ENCODE data around the gene RDH13. TPM values are rescaled to one million over a fixed set of nuclear protein-coding genes. Genes with fewer than 3 reads are reported as not detected.
"Not testable (repeated sequence)": the region's sequence is repeated elsewhere in the genome, so short reads cannot be mapped to it uniquely, and the experiment has no call there.

The RDH13 gene
- polyA plus RNA-seq, 1 donor, result 14.5 TPM

DNA sequence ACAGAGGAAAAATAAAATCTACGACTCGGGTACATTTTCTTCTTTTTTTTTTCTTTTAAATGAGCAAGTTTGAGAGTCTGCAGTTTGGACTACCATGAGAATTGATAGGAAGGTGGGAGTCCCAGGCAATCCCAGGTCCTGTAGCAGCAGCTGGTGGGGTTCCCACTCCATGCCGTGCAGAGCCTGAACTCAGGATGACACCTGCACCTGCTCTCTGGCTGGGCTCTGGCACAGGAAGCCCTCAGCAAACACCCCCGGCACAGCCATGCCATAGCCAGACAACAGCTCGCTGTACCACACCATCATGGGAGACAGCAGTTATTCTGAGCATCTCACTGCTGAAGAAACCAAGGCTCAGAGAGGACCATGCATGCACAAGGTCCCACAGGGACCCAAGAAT, 18.7 kb downstream of the RDH13 start:
- no peak for DNase-seq

DNA sequence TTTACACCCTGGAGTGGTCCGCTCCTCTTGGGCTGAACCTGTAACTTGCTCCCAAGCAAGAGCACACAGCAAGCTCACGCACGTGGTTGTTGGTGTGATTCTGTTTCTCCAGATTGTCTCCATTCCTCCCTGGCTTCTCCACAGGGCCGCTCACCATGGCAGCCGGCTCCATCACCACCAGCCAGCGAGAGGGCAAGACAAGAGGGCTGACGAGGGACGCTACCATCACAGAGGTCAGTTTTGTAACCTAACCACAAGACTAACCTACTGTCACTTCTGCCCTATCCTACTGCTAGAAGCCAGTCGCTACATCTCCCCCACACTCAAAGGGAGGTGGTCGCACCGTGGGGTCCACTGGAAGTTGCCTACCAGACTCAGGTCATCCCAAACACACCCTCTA, 20.3 kb downstream of the RDH13 start:
- DNase-seq, result no peak

DNA sequence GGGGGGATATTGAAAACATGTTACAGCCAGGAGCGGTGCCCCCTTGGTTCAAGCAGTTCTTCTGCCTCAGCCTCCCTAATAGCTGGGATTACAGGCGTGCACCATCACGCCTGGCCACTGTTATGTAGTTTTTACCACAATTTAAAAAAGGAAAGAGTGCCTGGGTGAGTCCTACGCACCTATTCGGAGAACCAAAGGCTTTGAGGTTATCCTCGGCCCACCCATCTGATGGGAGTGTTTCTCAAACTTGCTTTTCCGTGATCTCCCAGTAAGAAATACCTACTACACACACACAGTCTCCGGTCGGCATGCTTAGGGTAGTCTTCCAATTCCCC, 20.6 kb downstream of the RDH13 start:
- DNase-seq, result no peak

DNA sequence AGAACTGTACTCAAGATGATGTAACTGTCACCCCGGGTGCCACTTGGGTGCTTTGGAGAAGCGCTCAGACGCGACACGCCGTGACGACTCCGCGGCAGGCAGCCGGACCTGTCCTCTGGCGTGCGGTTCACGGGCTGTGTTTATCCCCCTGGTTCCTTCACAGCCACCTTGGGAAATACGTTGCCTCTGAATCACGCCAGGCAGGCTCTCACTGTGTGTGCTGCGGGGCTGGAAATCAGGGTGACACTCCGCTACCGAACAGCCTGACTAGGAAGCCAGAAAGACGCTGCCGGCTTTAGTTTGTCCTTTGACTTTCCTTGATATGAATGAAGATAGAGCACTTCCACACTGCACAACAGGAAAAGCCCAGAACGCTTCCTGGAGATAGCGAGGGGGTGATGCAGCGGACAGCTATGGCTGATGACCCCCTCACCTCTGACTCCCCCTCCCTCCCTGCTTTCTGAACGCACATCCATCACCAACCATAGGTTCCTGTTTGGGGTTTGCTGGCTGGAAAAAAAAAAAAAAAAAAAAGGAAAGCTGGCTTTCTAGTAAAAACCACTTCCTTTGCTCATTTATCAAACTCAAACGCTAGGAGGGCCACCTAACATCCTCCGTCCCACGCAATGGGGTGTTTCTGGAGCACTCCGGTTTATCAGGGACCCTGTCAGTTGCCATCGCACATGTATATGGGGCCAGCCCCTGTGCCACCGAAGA, 21.2 kb downstream of the RDH13 start:
- DNase-seq, result no peak

DNA sequence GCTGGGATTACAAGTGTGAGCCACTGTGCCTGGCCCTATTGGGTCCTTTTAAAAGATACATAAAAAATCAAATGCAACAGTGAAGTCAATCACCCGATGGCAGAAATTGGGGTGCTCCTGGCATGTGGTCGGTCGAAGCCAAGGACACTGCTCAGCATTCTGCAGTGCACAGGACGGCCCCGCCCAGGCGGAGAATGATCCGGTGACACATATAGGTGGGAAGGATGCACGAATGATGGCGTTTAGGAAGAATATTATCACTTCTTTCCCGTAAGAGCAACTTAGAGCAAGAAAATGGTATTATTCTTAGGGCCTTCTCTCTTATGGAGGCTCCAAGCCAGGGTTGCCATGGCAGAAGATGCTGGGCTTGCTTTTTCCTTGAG, 21.7 kb downstream of the RDH13 start:
- DNase-seq, result no peak

DNA sequence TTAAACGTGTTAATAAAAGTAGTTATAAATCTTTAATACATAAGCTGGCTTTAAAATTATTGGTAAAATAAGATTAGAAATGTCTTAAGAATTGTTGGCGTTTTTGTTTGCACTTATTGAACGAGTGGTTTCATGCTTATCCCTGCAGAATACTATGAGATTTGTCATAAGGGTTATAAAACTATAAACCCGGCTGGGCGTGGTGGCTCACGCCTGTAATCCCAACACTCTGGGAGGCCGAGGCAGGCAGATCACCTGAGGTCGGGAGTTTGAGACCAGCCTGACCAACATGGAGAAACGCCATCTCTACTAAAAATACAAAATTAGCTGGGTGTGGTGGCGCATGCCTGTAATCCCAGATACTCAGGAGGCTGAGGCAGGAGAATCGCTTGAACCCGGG, 22.3 kb downstream of the RDH13 start:
- DNase-seq, result not testable (repeated sequence)

DNA sequence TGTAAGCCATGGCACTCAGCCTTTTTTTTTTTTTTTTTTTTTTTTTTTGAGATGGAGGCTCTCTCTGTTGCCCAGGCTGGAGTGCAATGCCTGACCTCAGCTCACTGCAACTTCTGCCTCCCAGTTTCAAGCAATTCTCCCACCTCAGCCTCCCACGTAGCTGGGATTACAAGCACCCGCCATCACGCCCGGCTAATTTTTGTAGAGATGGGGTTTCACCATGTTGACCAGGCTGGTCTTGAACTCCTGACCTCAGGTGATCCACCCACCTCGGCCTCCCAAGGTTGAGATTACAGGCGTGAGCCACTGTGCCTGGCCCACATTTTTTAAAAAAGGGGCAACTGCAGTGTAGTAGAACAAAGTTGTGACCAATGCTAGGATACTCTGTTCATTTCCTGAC, 25.3 kb downstream of the RDH13 start:
- not testable (repeated sequence) for DNase-seq

DNA sequence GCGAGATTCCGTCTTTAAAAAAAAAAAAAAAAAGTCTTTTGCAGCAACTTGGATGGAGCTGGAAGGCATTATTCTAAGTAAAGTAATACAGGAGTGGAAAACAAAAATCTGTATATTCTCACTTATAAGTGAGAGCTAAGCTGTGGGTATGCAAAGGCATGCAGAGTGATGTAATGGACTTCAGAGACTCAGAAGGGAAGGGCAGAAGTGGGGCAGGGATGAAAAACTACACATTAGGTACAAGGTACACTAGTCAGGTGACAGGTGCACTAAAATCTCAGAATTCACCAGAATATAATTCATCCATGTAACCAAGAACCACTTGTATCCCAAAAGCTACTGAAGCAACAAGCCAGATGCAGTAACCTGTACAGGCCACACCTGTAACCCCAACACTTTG, 26.9 kb downstream of the RDH13 start:
- no peak for DNase-seq

DNA sequence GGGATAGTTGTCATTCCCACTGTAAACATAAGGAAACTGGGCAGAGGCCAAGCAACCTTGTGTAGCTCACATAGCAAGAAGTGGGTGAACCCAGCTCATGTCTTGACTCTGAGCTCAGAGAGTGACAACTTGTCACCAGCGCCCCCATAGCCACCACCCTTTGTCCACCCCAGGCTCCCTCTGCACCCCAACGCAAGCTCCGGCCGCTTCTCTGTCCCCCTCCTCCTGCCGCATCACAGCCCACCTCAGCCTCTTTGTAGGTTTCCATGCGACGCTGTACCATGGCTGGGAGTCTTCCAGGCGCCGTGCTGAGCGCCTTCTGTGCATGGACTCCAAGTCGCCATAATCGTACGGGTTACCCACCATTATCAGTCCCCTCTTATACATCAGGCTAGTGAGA, 28.2 kb downstream of the RDH13 start:
- DNase-seq, result no peak

DNA sequence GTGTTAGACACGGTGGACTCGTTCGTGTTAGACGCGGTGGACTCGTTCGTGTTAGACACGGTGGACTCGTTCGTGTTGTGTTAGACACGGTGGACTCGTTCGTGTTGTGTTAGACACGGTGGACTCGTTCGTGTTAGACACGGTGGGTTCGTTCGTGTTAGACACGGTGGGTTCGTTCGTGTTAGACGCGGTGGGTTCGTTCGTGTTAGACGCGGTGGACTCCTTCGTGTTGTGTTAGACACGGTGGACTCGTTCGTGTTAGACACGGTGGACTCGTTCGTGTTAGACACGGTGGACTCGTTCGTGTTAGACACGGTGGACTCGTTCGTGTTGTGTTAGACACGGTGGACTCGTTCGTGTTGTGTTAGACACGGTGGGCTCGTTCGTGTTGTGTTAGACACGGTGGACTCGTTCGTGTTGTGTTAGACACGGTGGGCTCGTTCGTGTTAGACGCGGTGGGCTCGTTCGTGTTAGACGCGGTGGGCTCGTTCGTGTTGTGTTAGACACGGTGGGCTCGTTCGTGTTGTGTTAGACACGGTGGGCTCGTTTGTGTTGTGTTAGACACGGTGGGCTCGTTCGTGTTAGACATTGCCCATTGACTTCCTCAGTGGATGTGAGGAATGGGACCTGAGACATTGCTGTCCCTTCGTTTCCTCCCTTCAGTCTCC, 29.8 kb downstream of the RDH13 start:
- DNase-seq, result not testable (repeated sequence)

DNA sequence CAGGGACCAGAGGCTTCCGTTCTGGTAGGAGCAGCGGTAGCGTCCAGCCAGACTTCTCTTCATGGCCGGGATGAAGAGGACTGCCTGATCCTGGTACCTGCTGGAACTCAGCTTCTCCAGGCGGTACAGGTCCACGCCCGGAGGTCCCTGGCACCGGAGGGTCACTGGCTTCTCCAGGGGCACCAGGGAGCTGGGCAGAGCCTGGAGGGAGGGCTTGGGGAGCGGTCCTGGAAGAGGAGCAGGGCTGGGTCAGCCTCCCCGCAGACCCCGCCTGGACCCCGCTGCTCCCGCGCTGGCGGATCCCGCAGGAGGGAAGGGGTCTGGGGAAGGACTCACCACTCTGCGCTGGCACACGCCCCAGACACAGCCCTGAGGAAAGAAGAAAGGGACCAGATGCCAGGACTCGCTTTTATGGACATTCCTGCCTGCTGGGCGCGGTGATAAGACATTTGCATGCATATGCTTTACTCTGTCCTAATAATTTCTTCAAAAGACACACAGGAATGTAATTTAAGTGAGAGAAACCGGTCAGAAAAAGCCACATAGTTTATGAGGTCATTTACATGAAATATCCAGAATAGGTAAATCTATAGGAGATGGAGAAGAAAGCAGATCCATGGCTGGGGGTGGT, 30.7 kb downstream of the RDH13 start:
- DNase-seq, result no peak

DNA sequence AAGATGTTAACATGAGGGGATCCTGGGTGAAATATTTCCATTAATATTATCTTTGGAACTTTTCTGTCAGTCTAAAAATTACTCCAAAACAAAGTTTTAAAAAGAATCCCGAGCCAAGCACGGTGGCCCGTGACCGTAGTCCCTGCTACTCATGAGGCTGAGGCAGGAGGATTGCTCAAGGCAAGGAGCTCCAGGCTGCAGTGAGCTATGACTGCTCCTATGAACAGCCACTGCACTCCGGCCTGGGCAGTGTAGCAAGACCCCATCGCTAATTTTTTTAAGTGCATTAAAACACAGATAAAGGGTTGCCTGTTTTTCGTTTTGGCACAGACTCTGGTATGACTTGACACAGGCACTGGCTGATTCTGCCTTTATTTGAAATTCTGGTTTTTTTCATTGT, 31.8 kb downstream of the RDH13 start:
- no peak for DNase-seq

DNA sequence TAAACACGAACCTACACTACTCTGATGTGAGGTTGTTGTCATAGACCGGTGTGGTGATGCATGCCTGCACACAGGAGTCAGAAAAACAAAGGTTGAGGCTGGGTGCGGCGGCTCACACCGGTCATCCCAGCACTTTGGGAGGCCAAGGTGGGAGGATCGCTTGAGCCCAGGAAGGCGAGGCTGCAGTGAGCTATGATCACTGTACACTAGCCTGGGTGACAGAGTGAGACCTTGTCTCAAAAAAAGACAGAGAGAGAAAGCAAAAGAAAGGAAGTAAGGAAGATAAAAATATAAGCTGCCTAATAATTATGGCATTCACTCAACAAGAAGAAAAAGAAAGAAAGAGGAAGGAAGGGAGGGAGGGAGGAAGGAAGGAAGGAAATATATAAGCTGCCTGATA, 34.2 kb downstream of the RDH13 start:
- no peak for DNase-seq

DNA sequence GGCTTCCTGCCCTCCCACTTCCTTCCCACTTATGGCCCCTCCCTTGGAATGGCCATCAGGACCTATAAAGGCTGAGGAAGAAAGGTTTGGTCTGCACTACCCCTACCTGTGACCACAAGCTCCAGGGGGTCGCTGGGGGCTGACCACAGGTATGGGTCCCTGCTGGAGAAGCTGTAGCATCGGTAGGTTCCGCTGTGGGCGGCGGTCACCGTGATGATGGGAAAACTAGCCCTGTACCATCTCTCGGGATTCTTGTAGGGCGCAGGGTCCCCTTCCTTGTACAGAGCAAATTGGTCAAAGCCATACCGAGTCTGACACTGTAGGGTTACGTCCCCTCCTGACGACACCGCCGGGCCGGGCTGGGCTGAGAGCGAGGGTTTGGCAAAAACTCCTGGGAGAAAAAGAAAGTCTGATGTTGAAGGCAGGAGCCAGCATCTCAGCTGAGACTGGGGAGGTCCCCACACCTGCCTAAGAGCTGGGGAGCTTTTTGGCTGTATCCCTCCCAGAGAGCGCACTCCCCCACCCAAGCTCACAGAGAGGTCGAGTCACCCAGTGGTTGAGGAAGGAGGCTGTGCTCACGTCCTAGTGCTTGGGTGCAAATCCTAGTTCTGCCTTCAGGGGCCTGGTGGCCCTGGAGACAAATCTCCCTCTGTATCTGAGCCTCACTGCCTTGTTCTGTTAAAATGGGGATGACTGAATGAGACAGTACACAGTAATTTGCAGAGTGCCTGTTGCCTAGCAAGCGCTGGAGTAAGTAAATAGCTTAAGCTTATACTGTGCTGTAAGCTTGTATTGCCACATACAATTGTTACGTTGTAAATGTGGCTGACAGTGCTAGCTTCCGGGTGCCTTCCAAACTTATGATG, 35.2 kb downstream of the RDH13 start:
- DNase-seq, result no peak

DNA sequence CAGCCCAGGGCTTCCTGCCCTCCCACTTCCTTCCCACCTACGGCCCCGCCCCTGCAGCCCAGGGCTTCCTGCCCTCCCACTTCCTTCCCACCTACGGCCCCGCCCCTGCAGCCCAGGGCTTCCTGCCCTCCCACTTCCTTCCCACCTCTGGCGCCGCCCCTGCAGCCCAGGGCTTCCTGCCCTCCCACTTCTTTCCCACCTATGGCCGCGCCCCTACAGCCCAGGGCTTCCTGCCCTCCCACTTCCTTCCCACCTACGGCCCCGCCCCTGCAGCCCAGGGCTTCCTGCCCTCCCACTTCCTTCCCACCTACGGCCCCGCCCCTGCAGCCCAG, 35.8 kb downstream of the RDH13 start:
- DNase-seq, result not testable (repeated sequence)

DNA sequence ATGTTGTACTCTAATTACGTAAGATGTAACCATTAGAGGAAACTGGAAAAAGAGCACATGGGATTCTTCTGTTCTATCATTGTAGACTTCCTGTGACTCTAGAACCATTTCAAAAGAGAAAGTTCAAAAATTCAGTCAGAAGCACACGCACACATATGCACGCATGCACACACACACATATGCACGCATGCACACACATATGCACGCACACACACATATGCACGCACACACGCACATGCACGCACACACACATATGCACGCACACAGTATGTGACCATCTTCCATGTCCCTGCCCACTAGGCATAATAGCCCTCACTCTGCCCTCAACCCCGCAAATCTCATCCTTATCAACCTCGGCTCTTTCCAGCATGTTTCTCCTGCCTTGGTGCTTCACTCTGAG, 38.8 kb downstream of the RDH13 start:
- no peak for DNase-seq

DNA sequence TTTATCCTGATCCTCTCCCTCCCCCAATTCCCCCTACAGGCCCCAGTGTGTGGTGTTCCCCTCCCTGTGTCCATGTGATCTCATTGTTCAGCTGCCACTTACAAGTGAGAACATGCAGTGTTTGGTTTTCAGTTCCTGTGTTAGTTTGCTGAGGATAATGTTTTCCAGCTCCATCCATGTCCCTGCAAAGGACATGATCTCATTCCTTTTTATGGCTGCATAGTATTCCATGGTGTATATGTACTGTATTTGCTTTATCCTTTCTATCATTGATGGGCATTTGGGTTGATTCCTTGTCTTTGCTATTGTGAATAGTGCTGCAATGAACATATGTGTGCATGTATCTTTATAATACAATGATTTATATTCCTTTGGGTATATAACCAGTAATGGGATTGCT, 42.6 kb downstream of the RDH13 start:
- DNase-seq, result not testable (repeated sequence)

DNA sequence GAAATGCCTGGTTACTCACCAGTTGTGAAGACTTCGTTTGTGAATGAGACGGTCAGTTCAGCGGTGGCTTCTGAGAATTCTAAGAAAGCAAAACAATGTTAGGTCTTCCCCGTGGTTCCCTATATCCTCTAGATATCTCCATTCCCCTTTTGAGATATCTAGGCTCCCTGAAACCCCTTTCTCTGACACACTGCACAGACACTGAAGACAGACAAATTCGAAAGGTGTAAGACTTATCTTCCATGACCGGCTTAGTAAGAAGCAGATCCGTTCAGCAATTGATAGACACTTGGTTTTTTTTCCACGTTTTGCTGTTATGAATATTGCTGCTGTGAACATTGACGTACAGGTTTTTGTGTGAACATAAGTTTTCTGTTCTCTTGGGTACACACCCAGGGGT, 44.3 kb downstream of the RDH13 start:
- no peak for DNase-seq

DNA sequence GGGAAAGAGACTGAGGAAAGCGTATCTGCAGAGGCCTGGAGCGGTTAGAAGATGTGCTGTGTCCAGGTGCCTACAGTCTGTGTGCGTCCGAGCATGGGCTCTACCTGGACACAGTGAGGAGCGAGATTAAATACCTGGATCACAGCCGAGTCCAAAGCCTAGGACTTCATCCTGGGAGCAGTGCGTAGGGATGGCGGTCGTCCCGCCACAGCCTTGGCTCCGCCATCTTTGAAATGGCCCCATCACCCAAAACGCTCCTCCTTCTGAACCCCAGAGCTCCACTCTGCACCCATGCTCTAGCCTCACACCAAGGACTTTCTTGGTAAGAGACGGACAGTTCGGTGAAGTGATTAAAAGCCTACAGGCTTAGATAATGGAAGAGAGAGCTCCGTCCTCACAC, 44.7 kb downstream of the RDH13 start:
- no peak for DNase-seq

DNA sequence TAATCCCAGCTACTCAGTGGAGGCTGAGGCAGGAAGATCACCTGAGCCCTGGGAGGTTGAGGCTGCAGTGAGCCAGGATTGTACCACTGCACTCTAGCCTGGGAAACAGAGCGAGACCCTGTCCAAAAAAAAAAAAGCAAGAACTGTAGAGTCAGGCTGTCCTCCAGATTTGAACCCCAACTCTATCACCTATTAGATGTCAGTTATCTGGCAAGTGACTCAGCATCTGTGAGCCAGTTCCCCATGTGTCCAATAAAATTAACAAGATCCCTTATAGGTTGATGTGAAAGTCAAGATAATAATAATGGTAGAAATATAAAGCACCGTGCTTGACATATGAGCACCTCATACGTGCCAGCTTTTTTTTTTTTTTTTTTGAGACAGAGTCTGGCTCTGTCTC, 46.9 kb downstream of the RDH13 start:
- DNase-seq, result no peak

DNA sequence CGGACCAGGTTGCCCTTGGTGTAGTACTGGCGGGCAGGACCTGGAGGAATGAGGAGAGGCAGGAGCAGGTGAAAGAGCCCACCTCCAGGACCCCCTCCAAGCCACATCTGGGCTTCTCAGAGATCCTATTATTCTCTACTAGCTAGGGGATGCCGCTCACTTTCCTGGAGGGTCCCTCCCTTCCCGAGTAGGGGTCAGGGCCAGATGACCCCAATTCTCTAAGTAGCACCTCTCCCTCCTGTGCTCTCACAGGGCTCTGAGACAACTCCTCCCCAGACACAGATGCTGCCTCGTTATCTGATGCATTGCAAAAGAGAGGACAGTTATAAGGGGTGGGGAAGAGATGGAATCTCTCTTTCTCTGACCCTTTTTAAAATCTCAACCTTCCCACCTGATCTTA, 47.8 kb downstream of the RDH13 start:
- DNase-seq, result no peak

DNA sequence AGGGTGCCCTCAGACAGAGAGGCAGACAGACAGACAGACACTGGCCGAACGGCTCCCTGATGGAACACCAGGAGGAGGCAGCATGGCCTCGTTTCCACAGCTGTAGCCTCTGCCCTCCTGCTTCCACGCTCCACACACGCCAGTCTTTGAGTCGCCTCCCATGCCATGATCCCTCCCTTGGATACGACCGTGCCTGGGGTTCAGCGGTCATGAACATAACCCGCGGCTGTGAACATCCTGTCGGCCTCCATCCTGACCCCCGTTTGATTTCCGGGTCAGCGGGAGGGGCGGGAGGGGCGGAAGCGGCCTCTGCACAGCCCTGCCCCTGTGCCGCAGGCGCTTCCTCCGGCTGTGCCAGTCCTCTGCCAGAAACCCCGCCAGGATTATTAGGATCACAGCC, 48.2 kb downstream of the RDH13 start:
- no peak for DNase-seq

DNA sequence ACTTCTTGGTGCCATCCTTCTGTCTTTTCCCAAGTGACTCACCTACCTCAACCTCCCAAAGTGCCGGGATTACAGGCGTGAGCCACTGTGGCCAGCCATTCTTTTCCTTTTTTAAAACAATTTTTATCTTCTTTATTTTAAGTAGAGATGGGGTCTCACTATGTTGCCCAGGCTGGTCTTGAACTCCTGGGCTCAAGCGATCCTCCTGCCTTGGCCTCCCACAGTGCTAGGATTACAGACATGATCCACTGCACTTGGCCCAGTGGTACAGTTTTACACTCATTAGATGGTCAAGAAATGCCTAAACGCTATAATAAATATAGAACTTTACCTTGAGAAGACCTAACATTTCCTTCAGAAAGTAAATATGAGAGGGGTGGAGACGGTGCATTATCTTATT, 49.4 kb downstream of the RDH13 start:
- DNase-seq, result no peak

DNA sequence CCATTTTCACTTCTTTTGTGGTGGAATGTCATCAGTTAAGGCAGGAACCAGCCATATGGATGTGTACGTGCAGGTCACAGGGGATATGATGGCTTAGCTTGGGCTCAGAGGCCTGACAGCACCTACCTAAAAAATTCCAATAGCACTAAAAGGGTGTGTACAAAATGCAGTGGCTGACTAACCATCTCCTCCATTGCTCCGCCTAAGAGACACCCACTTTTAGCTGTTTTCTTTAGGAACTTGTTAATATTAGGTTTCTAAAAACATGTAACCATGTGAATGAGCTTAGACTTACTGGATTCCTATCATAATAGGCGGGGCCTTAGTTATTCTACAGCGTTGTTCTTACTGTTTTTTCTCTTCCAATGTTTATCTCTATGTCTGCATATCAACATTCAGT, 50.6 kb downstream of the RDH13 start:
- no peak for DNase-seq
